Activated CD4-positive, alpha-beta T cell treated with anti-CD3 and anti-CD28 coated beads for 4 hours (primary cell): ENCODE results near the gene RNF20.
"Not testable (repeated sequence)": the region's sequence is repeated elsewhere in the genome, so short reads cannot be mapped to it uniquely, and the experiment has no call there.

Source experiments
- DNase-seq, 2 donors: peaks; one replicate each; pipeline ENCODE4 v3.0.0-alpha.2; 2020

Gene RNF20

GRCh38 chr9:101540069-101540468 lies 6.4 kb downstream of the RNF20 start:
- no peak for DNase-seq

DNA sequence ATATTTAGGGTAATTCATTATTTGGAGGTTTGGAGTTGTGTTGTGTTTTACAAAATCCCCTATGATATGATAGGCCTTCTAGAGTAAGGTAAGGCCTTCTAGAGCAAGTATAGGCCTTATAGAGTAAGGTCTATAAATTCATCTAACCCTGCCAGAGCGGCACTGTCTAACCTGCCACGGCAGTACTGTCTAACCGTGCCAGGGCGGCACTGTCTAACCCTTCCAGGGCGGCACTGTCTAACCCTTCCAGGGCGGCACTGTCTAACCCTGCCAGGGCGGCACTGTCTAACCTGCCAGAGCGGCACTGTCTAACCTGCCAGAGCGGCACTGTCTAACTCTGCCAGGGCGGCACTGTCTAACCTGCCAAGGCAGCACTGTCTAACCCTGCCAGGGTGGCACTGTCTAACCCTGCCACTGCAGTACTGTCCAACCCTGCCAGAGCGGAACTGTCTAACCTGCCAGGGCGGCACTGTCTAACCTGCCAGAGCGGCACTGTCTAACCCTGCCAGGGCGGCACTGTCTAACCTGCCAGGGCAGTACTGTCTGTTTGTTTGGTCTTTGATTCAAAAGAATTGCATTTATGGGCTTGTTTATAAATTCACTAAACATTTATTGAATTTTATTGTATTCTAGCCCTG lies 9.6 kb downstream of the RNF20 start:
- no peak for DNase-seq

DNA sequence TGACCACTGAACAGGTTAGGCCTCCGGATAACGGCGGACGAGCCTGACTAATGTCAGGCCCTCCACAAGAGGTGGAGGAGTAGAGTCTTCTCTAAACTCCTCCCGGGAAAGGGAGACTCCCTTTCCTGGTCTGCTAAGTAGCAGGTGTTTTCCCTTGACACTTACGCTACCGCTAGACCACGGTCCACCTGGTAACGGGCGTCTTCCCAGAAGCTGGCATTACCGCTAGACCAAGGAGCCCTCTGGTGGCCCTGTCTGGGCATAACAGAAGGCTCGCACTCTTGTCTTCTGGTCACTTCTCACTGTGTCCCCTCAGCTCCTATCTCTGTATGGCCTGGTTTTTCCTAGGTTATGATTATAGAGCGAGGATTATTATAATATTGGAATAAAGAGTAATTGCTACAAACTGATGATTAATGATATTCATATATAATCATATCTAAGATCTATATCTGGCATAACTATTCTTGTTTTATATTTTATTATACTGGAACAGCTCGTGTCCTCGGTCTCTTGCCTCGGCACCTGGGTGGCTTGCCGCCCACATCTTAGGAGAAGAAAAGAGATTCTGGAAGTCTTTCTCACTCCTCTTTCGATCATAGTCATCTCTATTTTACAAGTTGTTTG lies 15.9 kb downstream of the RNF20 start:
- DNase-seq = not testable (repeated sequence)

DNA sequence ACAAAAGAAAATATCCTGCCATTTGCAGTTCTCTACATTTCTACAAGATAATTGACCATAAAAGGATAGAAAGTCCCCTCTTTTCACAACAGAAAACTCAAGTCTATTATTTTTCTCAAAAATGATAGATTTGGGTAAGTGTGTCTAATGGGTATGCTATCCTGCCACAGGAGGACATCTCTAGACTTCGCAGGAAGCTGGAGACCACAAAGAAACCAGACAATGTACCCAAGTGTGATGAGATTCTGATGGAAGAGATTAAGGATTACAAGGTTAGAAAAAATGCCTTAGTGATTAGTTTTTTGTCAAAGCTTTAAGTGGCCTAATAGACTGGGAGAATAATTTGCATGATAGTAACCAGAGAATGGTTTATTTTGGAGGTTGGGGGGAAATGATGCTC lies 28.1 kb downstream of the RNF20 start:
- no peak for DNase-seq

- DNase-seq = no peak
Observed at GRCh38 chr9:101562966-101563365, 29.3 kb downstream of the RNF20 start.

- no peak for DNase-seq
Observed at GRCh38 chr9:101564252-101564651, 30.6 kb downstream of the RNF20 start.

- peak; percentile 12 to 20 for DNase-seq
Observed at GRCh38 chr9:101566904-101567724, 33.5 kb downstream of the RNF20 start.

- DNase-seq = no peak
Observed at GRCh38 chr9:101567725-101568350, 34.2 kb downstream of the RNF20 start.

DNA sequence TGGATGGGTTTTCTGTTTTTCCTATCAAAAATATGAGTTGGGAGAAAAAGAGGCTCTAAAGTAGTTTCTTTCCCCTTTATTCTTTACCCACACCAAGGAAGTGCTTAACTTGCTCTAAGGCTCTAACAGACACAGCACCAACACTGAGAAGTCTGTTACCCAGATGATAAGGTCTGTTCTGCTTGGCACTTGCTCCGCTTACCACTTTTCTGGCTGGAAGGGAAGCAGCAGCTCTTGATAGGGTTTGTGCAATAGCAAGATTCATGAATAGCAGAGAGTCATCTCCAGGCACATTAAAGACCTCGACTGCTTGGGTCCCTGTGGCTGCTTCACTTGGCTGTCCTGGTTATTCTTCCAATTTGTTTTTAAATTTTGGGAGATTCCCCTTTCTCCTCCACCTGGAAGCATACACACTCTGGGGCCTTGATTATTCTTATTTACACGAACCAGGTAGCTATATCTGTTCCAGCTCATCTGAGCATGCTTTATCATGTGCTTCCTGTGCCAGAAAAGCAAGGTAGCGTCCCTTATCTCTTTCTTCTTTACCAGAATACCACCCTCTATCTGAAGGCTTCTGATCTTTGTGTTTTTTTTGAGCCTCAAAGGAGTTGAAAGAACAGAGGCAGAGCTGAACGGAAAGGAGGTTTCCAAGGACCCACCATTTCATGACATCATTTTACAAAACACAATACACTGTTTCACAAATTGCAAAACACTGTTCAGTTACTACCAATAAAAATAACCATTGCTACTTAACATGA lies 36.3 kb downstream of the RNF20 start:
- no peak for DNase-seq

GRCh38 chr9:101571114-101571513 lies 37.5 kb downstream of the RNF20 start:
- no peak for DNase-seq

- no peak for DNase-seq
Observed at GRCh38 chr9:101572316-101572715, 38.7 kb downstream of the RNF20 start.

GRCh38 chr9:101574731-101575333 lies 41.2 kb downstream of the RNF20 start:
- DNase-seq = no peak

- no peak for DNase-seq
Observed at GRCh38 chr9:101578378-101578777, 44.7 kb downstream of the RNF20 start.

- no peak for DNase-seq
Observed at GRCh38 chr9:101579711-101580545, 46.3 kb downstream of the RNF20 start.

DNA sequence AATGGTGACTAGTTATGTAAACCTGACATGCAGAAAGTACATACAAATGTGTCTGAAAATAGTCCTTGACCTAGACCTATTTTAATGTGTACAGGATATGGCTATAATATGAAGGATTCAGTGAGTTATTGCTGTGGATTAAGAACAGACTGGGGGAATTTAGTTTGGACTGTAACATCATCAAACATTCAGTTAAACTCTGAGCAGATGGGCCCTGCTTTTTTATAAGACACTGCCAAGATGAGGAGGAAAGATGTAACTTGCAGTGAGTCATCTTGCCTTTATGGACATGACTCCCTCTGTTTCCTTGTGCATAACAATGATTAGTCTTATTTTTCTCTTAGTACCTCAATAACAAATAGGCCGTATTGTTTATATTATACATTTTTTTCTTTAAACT lies 48.9 kb downstream of the RNF20 start:
- DNase-seq = no peak

- DNase-seq = no peak
Observed at GRCh38 chr9:101585740-101586139, 52.1 kb downstream of the RNF20 start.

DNA sequence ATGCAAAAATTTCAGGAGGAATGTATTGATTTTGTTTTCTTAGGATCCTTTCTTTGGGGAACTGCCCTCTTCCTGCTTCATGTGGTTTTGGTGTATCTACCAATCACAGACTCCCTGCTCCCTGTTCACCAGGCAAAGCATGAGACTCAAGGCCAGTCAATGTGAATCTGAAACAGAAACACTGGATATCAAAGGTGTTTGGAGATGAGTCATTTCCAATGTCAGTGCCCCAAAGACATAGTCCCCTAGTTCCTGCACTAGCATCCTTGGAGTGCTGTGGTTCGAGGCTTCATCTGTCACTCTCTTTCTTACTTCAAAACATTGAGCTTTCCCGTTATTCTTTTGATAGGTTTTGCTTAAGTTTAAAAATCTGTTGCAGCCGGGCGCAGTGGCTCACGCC lies 53.0 kb downstream of the RNF20 start:
- DNase-seq = no peak

GRCh38 chr9:101587332-101588043 lies 53.8 kb downstream of the RNF20 start:
- DNase-seq = no peak

GRCh38 chr9:101590074-101590473 lies 56.4 kb downstream of the RNF20 start:
- not testable (repeated sequence) for DNase-seq

GRCh38 chr9:101590901-101591300 lies 57.2 kb downstream of the RNF20 start:
- DNase-seq = no peak
